DND-41 (cell line): Measurements from ENCODE around the gene LIMS2.

ENCODE experiments used
- ATAC-seq: fragments of 200-7000 bp; cut with Tn5 transposase; 3 replicates; pipeline ENCODE4 v1.9.1; 2021; ENCODE audit warnings: low read depth; ENCODE audit not compliant: insufficient read depth
- DNase-seq: peaks from one replicate; pipeline ENCODE4 v3.0.0-alpha.2; 2020
- H2AFZ ChIP-seq: 2 replicates; pipeline ENCODE4 v1.6.0; 2012; ENCODE audit warnings: low read depth, low read length
- H3K27ac ChIP-seq: 2 replicates; pipeline ENCODE4 v1.5.1; 2012; ENCODE audit warnings: low read length, inconsistent platforms
- H3K27me3 ChIP-seq: fragments of 200-600 bp; sonication (generic); 2 replicates; pipeline ENCODE4 v1.6.0; 2012; ENCODE audit warnings: low read length, mild to moderate bottlenecking, inconsistent platforms; ENCODE audit not compliant: insufficient read depth, poor library complexity
- H3K36me3 ChIP-seq: 2 replicates; pipeline ENCODE4 v1.5.1; 2012; ENCODE audit warnings: low read length, inconsistent platforms; ENCODE audit not compliant: insufficient read depth
- H3K4me1 ChIP-seq: 2 replicates; pipeline ENCODE4 v1.5.1; 2012; ENCODE audit warnings: mild to moderate bottlenecking, low read length; ENCODE audit not compliant: insufficient read depth
- H3K4me2 ChIP-seq: 2 replicates; pipeline ENCODE4 v1.6.0; 2012; ENCODE audit warnings: mild to moderate bottlenecking, moderate library complexity, low read length, inconsistent platforms; ENCODE audit not compliant: insufficient read depth
- H3K4me3 ChIP-seq, 2 experiments: fragments of 200-600 bp in 1 of 2; shearing (Covaris generic) in 1 of 2; 2 replicates each; pipeline ENCODE4 v1.5.1; 2012 to 2016; ENCODE audit warnings: inconsistent platforms in 2 of 2, low read length in 2 of 2, mild to moderate bottlenecking in 2 of 2, low read depth in 1 of 2, moderate library complexity in 1 of 2
- H3K79me2 ChIP-seq: 2 replicates; pipeline ENCODE4 v1.6.0; 2012; ENCODE audit warnings: low read length, inconsistent platforms; ENCODE audit not compliant: insufficient read depth
- H3K9ac ChIP-seq: 2 replicates; pipeline ENCODE4 v1.6.0; 2012; ENCODE audit warnings: low read depth, mild to moderate bottlenecking, inconsistent platforms, low read length, moderate library complexity
- H3K9me3 ChIP-seq: 2 replicates; pipeline ENCODE4 v1.5.1; 2012; ENCODE audit warnings: low read length, moderate library complexity, mild to moderate bottlenecking, inconsistent platforms; ENCODE audit not compliant: insufficient read depth, severe bottlenecking
- H4K20me1 ChIP-seq: 2 replicates; pipeline ENCODE4 v1.6.0; 2012; ENCODE audit warnings: low read length; ENCODE audit not compliant: insufficient read depth
- CTCF ChIP-seq: IDR thresholded peaks from 2 replicates; pipeline ENCODE4 v1.5.1; 2012; ENCODE audit warnings: borderline replicate concordance, low read length, moderate library complexity, mild to moderate bottlenecking; ENCODE audit not compliant: poor library complexity, severe bottlenecking; ENCODE audit errors: extremely low read depth
- EZH2 ChIP-seq: IDR thresholded peaks from 3 replicates; pipeline ENCODE4 v1.6.1; 2012; ENCODE audit warnings: borderline replicate concordance, low read depth, mild to moderate bottlenecking, moderate library complexity, low read length, inconsistent platforms; ENCODE audit not compliant: severe bottlenecking

LIMS2 gene

GRCh38 chr2:127655209-127656073 is 19.9 kb downstream of the LIMS2 start:
- Histone ChIP-seq H3K9me3 (no peaks in the 10 kb centered on the region), H2AFZ (no peak overlapping the region), H3K4me3 (no peak overlapping the region), H3K79me2 (no peaks in the 10 kb centered on the region), H3K4me2 (no peak overlapping the region), H3K9ac (no peak overlapping the region), H3K4me1 (peaks cover 24% of the 10 kb centered on the region), H3K36me3 (no peaks in the 10 kb centered on the region), H3K27me3 (no peaks in the 10 kb centered on the region), H4K20me1 (no peaks in the 10 kb centered on the region), H3K27ac (no peak overlapping the region)
- no peak for ATAC-seq
- DNase-seq = no peak
- TF ChIP-seq CTCF = no peak
- no peak for TF ChIP-seq EZH2

DNA sequence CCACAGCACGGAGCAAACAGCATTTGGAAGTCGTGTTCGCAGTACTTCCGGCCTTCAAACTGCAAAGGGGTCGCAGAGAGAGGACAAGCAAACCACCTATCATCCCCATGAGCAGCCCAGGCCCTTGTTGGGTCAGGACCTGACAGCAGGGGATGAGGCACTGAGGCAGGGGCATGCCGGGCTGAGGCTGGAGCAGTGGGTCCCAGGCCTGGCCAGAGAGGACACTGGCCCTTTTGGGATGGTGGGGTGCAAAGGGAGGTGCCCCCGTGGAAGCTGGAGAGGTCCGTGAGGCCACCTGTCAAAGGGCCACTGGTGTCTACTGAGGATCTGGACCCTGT is 20.5 kb downstream of the LIMS2 start:
- H3K4me2 ChIP-seq = no peak overlapping the region
- H3K27me3 ChIP-seq = no peaks in the 10 kb centered on the region
- H3K4me1 ChIP-seq = peaks cover 25% of the 10 kb centered on the region
- no peak overlapping the region for H2AFZ ChIP-seq
- no peak for TF ChIP-seq EZH2
- TF ChIP-seq CTCF = no peak
- ATAC-seq (no peak), DNase-seq (no peak)
- H3K9ac ChIP-seq = no peak overlapping the region
- no peak overlapping the region for H3K4me3 ChIP-seq
- no peak overlapping the region for H3K27ac ChIP-seq
- H4K20me1 ChIP-seq = no peaks in the 10 kb centered on the region
- H3K79me2 ChIP-seq = no peaks in the 10 kb centered on the region
- no peaks in the 10 kb centered on the region for H3K9me3 ChIP-seq
- no peaks in the 10 kb centered on the region for H3K36me3 ChIP-seq

GRCh38 chr2:127654084-127654837 is 21.1 kb downstream of the LIMS2 start:
- no peak overlapping the region for H3K4me2 ChIP-seq
- H3K36me3 ChIP-seq = no peaks in the 10 kb centered on the region
- peaks cover 28% of the 10 kb centered on the region for H3K4me1 ChIP-seq
- TF ChIP-seq EZH2 (no peak), CTCF (no peak)
- ATAC-seq = no peak
- H3K27me3 ChIP-seq = no peaks in the 10 kb centered on the region
- no peaks in the 10 kb centered on the region for H3K79me2 ChIP-seq
- DNase-seq = no peak
- no peak overlapping the region for H2AFZ ChIP-seq
- H3K9me3 ChIP-seq = no peaks in the 10 kb centered on the region
- no peak overlapping the region for H3K27ac ChIP-seq
- H3K9ac ChIP-seq = no peak overlapping the region
- no peaks in the 10 kb centered on the region for H4K20me1 ChIP-seq
- no peak overlapping the region for H3K4me3 ChIP-seq
